ENCODE measurements around the gene H2AZ2. TPM values are rescaled to one million over a fixed set of nuclear protein-coding genes. Genes with fewer than 3 reads are reported as not detected.

The H2AZ2 gene
- total RNA-seq, 1 donor from 2014 or later, result 105 TPM

DNA sequence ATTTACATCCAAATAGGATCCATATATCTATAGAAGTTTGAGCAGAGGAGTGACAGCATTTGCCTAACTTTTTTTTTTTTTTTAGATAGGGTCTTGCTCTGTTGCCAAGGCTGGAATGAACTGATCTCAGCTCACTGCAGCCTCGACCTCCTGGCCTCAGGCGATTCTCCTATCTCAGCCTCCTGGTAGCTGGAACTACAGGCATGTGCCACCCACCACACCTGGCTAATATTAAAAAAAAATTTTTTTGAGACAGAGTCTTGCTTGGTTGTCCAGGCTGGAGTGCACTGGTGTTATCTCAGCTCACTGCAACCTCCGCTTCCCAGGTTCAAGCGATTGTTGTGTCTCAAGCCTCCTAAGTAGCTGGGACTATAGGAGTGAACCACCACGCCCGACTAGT is 36.3 kb downstream of the H2AZ2 start:
- Histone ChIP-seq H3K4me2 (ENCODE audit: low read length) (no peak overlapping the region), H3K9me3 (ENCODE audit: insufficient read depth, low read depth, low read length) (no peaks in the 10 kb centered on the region), H3K9ac (ENCODE audit: low read length) (no peak overlapping the region), H3K27me3 (ENCODE audit: insufficient read depth, low read length) (no peaks in the 10 kb centered on the region), H2AFZ (ENCODE audit: low read depth, low read length) (no peak overlapping the region), H3K4me3 (ENCODE audit: insufficient read depth, low read depth, low read length) (no peak overlapping the region), H3K27ac (ENCODE audit: low read depth, low read length) (no peak overlapping the region), H3K79me2 (ENCODE audit: insufficient read depth, low read length) (no peaks in the 10 kb centered on the region), H3K4me1 (ENCODE audit: insufficient read depth, low read length) (peaks cover 5% of the 10 kb centered on the region), H3K36me3 (ENCODE audit: insufficient read depth, low read length) (no peaks in the 10 kb centered on the region), H4K20me1 (ENCODE audit: insufficient read depth, low read length) (no peaks in the 10 kb centered on the region)
- DNase-seq (ENCODE audit: low read depth) (no peak), FAIRE-seq (no peak)
- H3K27me3 Mint-ChIP-seq (ENCODE audit: low read depth, unreplicated experiment), result no peaks in the 10 kb centered on the region
- no peak overlapping the region for H3K4me3 Mint-ChIP-seq (ENCODE audit: unreplicated experiment)
- no peaks in the 10 kb centered on the region for H3K9me3 Mint-ChIP-seq (ENCODE audit: unreplicated experiment)
- H3K36me3 Mint-ChIP-seq (ENCODE audit: low read depth, unreplicated experiment), result peaks cover 2% of the 10 kb centered on the region
- TF ChIP-seq CTCF (IDR thresholded peaks at IDR 0.05; ENCODE audit: insufficient read depth, low read depth, low read length) (no peak), EZH2 (IDR thresholded peaks at IDR 0.05; ENCODE audit: insufficient read depth, low read length) (no peak)
- H3K4me1 Mint-ChIP-seq (ENCODE audit: low read depth, unreplicated experiment), result no peaks in the 10 kb centered on the region
- H3K27ac Mint-ChIP-seq (ENCODE audit: unreplicated experiment), result no peak overlapping the region

DNA sequence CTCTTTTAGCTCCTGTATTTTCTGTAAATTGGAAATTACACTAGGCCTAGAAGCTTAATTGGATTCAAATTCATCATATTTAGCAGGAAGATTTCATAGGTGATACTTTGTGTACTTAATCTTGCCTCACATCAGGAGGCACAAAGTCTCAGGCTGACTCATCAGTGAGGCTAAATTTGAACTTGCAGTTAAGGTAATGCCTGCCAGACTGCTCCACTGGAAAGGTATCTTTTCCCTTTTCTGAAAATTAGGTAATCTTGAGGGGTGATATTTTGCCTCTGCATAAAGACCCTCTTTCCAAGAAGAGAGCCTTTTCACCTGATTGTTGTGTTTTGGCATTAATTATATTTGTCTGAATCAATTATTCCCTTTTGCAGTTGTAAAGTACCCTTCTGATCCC is 36.8 kb downstream of the H2AZ2 start:
- Mint-ChIP-seq H3K27me3 (ENCODE audit: low read depth, unreplicated experiment) (no peaks in the 10 kb centered on the region), H3K9me3 (ENCODE audit: unreplicated experiment) (no peaks in the 10 kb centered on the region), H3K36me3 (ENCODE audit: low read depth, unreplicated experiment) (peaks cover 2% of the 10 kb centered on the region), H3K4me1 (ENCODE audit: low read depth, unreplicated experiment) (no peaks in the 10 kb centered on the region), H3K27ac (ENCODE audit: unreplicated experiment) (no peak overlapping the region), H3K4me3 (ENCODE audit: unreplicated experiment) (no peak overlapping the region)
- Histone ChIP-seq H3K36me3 (ENCODE audit: insufficient read depth, low read length) (no peaks in the 10 kb centered on the region), H3K9ac (ENCODE audit: low read length) (no peak overlapping the region), H3K4me2 (ENCODE audit: low read length) (no peak overlapping the region), H3K79me2 (ENCODE audit: insufficient read depth, low read length) (no peaks in the 10 kb centered on the region), H3K27me3 (ENCODE audit: insufficient read depth, low read length) (no peaks in the 10 kb centered on the region), H4K20me1 (ENCODE audit: insufficient read depth, low read length) (no peaks in the 10 kb centered on the region), H3K9me3 (ENCODE audit: insufficient read depth, low read depth, low read length) (no peaks in the 10 kb centered on the region), H3K4me1 (ENCODE audit: insufficient read depth, low read length) (peaks cover 5% of the 10 kb centered on the region), H3K4me3 (ENCODE audit: insufficient read depth, low read depth, low read length) (no peak overlapping the region), H3K27ac (ENCODE audit: low read depth, low read length) (no peak overlapping the region), H2AFZ (ENCODE audit: low read depth, low read length) (no peak overlapping the region)
- no peak for TF ChIP-seq CTCF (IDR thresholded peaks at IDR 0.05; ENCODE audit: insufficient read depth, low read depth, low read length)
- no peak for TF ChIP-seq EZH2 (IDR thresholded peaks at IDR 0.05; ENCODE audit: insufficient read depth, low read length)
- FAIRE-seq (no peak), DNase-seq (ENCODE audit: low read depth) (no peak)

GRCh38 chr7:44808914-44809393 is 38.9 kb downstream of the H2AZ2 start:
- no peak for FAIRE-seq
- no peaks in the 10 kb centered on the region for H3K79me2 ChIP-seq (ENCODE audit: insufficient read depth, low read length)
- DNase-seq (ENCODE audit: low read depth), result no peak
- no peaks in the 10 kb centered on the region for H3K27me3 ChIP-seq (ENCODE audit: insufficient read depth, low read length)
- Mint-ChIP-seq H3K36me3 (ENCODE audit: low read depth, unreplicated experiment) (peaks cover 2% of the 10 kb centered on the region), H3K27ac (ENCODE audit: unreplicated experiment) (no peak overlapping the region), H3K27me3 (ENCODE audit: low read depth, unreplicated experiment) (no peaks in the 10 kb centered on the region), H3K9me3 (ENCODE audit: unreplicated experiment) (no peaks in the 10 kb centered on the region), H3K4me3 (ENCODE audit: unreplicated experiment) (no peak overlapping the region), H3K4me1 (ENCODE audit: low read depth, unreplicated experiment) (no peaks in the 10 kb centered on the region)
- peaks cover 5% of the 10 kb centered on the region for H4K20me1 ChIP-seq (ENCODE audit: insufficient read depth, low read length)
- no peak overlapping the region for H3K4me2 ChIP-seq (ENCODE audit: low read length)
- no peak overlapping the region for H3K9ac ChIP-seq (ENCODE audit: low read length)
- no peak overlapping the region for H2AFZ ChIP-seq (ENCODE audit: low read depth, low read length)
- H3K4me1 ChIP-seq (ENCODE audit: insufficient read depth, low read length), result peaks cover 5% of the 10 kb centered on the region
- H3K9me3 ChIP-seq (ENCODE audit: insufficient read depth, low read depth, low read length), result no peaks in the 10 kb centered on the region
- no peak overlapping the region for H3K4me3 ChIP-seq (ENCODE audit: insufficient read depth, low read depth, low read length)
- TF ChIP-seq CTCF (IDR thresholded peaks at IDR 0.05; ENCODE audit: insufficient read depth, low read depth, low read length) (no peak), EZH2 (IDR thresholded peaks at IDR 0.05; ENCODE audit: insufficient read depth, low read length) (no peak)
- H3K36me3 ChIP-seq (ENCODE audit: insufficient read depth, low read length), result no peaks in the 10 kb centered on the region
- H3K27ac ChIP-seq (ENCODE audit: low read depth, low read length), result no peak overlapping the region
